ENCODE results near the gene KDM2B. TPM values are rescaled to one million over a fixed set of nuclear protein-coding genes. Genes with fewer than 3 reads are reported as not detected.
"Not testable (repeated sequence)": the region's sequence is repeated elsewhere in the genome, so short reads cannot be mapped to it uniquely, and the experiment has no call there.

KDM2B gene
- total and polyA plus RNA-seq, 7 donors: 4.8 to 31.7 (median 16.8) TPM

GRCh38 chr12:121392325-121392716, 188.5 kb downstream of the KDM2B start:
- WGBS, 2 donors: 90 to 91% methylated on average over 3 of the region's 3 CpGs

GRCh38 chr12:121391619-121392324, 189.1 kb downstream of the KDM2B start:
- peak overlapping the region in 2 of 4 donors; percentile 1 to 14 for H3K4me3 ChIP-seq
- TF ChIP-seq POLR2A (IDR thresholded peaks at IDR 0.05) (no peak), POLR2AphosphoS5 (IDR thresholded peaks at IDR 0.05) (no peak), EP300 (IDR thresholded peaks at IDR 0.05) (no peak)
- TF ChIP-seq, protein P1, sequence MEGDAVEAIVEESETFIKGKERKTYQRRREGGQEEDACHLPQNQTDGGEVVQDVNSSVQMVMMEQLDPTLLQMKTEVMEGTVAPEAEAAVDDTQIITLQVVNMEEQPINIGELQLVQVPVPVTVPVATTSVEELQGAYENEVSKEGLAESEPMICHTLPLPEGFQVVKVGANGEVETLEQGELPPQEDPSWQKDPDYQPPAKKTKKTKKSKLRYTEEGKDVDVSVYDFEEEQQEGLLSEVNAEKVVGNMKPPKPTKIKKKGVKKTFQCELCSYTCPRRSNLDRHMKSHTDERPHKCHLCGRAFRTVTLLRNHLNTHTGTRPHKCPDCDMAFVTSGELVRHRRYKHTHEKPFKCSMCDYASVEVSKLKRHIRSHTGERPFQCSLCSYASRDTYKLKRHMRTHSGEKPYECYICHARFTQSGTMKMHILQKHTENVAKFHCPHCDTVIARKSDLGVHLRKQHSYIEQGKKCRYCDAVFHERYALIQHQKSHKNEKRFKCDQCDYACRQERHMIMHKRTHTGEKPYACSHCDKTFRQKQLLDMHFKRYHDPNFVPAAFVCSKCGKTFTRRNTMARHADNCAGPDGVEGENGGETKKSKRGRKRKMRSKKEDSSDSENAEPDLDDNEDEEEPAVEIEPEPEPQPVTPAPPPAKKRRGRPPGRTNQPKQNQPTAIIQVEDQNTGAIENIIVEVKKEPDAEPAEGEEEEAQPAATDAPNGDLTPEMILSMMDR (IDR thresholded peaks at IDR 0.05): no peak
- WGBS, 2 donors: 52 to 61% methylated on average over 10 of the region's 10 CpGs
- DNase-seq: no peak
- intact Hi-C loops (cut with DNase I): no loop called here
- H3K27ac ChIP-seq: peak overlapping the region in 2 of 4 donors; percentile 23 to 40
- no peaks in the 10 kb centered on the region for H3K9me3 ChIP-seq
- H3K27me3 ChIP-seq: no peaks in the 10 kb centered on the region
- H3K4me1 ChIP-seq: no peaks in the 10 kb centered on the region
- H3K36me3 ChIP-seq: no peaks in the 10 kb centered on the region

More at GRCh38 chr12:121392325-121392716, 188.5 kb downstream of the KDM2B start:
- TF ChIP-seq, protein P1 (IDR thresholded peaks at IDR 0.05): no peak
- TF ChIP-seq POLR2A (IDR thresholded peaks at IDR 0.05) (no peak), EP300 (IDR thresholded peaks at IDR 0.05) (no peak), POLR2AphosphoS5 (IDR thresholded peaks at IDR 0.05) (no peak)
- no peak for DNase-seq
- intact Hi-C loops (cut with DNase I): no loop called here
- Histone ChIP-seq H3K27ac (no peak overlapping the region), H3K36me3 (no peaks in the 10 kb centered on the region), H3K9me3 (no peaks in the 10 kb centered on the region), H3K4me1 (no peaks in the 10 kb centered on the region), H3K4me3 (peak overlapping the region in 1 of 4 donors; percentile 1), H3K27me3 (no peaks in the 10 kb centered on the region)

DNA sequence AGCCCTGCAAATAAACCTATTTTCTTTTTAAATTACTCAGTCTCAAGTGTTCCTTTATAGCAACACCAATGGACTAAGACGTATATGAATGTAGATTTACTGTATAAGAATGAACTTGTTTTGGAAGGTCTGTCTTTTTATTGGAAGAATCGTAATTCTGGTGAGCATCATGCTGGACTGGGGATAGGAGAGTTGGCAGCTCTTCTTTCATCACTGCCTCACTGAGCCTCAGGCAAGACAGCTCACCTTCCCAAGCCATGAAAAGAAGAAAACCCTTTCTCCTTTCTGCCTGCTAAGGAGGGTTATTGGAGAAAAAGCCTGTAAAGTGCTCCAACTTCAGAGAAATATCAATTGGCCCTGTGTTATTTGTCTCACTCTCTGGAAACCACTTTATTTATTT, 190.0 kb downstream of the KDM2B start:
- no peak overlapping the region for H3K27ac ChIP-seq
- no peaks in the 10 kb centered on the region for H3K27me3 ChIP-seq
- no peaks in the 10 kb centered on the region for H3K36me3 ChIP-seq
- H3K4me1 ChIP-seq: no peaks in the 10 kb centered on the region
- TF ChIP-seq POLR2A (IDR thresholded peaks at IDR 0.05) (no peak), POLR2AphosphoS5 (IDR thresholded peaks at IDR 0.05) (no peak), EP300 (IDR thresholded peaks at IDR 0.05) (no peak)
- TF ChIP-seq, protein P1 (IDR thresholded peaks at IDR 0.05): no peak
- 92 to 94% methylated on average over 2 of the region's 2 CpGs for WGBS, 2 donors
- no peak for DNase-seq
- no peaks in the 10 kb centered on the region for H3K9me3 ChIP-seq
- H3K4me3 ChIP-seq: no peak overlapping the region
- intact Hi-C loops (cut with DNase I): no loop called here

- Histone ChIP-seq H3K4me3 (no peak overlapping the region), H3K9me3 (no peaks in the 10 kb centered on the region), H3K4me1 (no peaks in the 10 kb centered on the region), H3K27ac (no peak overlapping the region), H3K27me3 (no peaks in the 10 kb centered on the region), H3K36me3 (no peaks in the 10 kb centered on the region)
- TF ChIP-seq, protein P1 (IDR thresholded peaks at IDR 0.05): no peak
- TF ChIP-seq EP300 (IDR thresholded peaks at IDR 0.05) (no peak), POLR2AphosphoS5 (IDR thresholded peaks at IDR 0.05) (no peak), POLR2A (IDR thresholded peaks at IDR 0.05) (no peak)
- no peak for DNase-seq
- 75 to 81% methylated on average over 5 of the region's 5 CpGs for WGBS, 2 donors
- intact Hi-C loops (cut with DNase I): no loop called here
Measured at GRCh38 chr12:121388421-121388981, 192.3 kb downstream of the KDM2B start.

DNA sequence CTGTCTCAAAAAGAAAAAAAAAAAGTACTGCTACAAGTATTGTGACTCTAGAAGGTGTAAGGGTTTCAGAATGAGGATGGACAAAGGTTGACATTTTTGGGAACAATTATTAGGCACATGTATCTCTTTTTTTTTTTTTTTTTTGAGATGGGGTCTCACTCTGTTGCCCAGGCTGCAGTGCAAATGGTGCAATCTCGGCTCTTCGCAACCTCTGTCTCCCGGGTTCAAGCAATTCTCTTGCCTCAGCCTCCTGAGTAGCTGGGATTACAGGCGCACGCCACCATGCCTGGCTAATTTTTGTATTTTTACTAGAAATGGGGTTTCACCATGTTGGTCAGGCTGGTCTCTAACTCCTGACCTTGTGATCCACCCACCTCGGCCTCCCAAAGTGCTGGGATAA, 195.9 kb downstream of the KDM2B start:
- DNase-seq; H3K36me3 ChIP-seq; H3K27ac ChIP-seq; H3K9me3 ChIP-seq; H3K4me1 ChIP-seq; H3K27me3 ChIP-seq; H3K4me3 ChIP-seq; intact Hi-C loops (cut with DNase I): not testable (repeated sequence)
- WGBS, 2 donors: 76 to 78% methylated on average over 6 of the region's 6 CpGs
